Measurements from ENCODE around the gene LRRK1. TPM values are rescaled to one million over a fixed set of nuclear protein-coding genes. Genes with fewer than 3 reads are reported as not detected.

LRRK1 gene
- total and polyA plus RNA-seq, 2 of the 13 experiments (the other 11 are each of a cell fraction or from before 2014, with no cell fraction given): 0.13 to 1.2 TPM

DNA sequence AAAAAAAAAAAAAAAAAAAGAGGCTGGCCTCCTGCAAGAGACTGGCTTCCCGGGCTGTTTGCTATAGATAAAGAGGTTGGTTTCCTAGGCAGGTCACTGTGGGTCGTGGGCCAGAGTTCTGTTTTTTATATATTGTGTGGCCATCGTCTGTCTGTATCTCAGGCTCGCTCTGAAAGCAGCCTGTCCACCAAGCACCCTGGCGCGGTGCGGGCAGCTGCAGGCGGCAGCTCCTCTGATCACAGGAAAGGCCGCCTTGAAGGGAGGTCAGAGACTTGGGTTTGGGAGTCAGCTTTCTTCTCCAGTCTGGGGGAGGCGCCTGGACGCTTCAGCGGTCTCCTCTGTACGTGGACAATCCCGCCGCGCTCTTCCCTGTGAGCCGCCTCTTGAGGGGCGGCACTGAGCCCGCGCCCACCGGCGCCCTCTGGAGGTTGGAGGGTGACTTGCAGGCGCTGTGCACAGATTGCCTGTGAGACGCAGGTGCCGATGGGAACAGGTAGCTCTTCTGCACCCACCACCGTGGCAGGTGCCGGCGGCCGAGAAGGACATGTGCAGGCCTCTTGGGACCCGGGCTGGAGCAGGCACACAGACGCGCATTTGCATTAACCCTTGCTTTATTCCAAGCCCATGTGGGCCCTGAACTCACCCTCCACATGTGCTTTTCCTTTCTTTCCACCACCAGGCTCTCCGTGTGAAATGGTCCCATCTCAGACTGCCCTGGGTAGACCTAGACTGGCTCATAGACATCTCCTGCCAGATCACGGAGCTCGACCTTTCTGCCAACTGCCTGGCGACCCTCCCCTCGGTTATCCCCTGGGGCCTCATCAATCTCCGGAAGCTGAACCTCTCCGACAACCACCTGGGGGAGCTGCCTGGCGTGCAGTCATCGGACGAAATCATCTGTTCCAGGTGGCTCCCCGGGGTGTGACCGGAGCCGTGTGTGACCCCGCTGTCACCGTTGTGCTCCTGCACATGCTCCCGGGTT, 89.3 kb downstream of the LRRK1 start (continued):
- TF ChIP-seq MED13 (CRISPR knock-in tag; IDR thresholded peaks at IDR 0.05): no peak
- 0 out of 2 replicates have a peak, but pooled peaks have one; percentile 66 for TF ChIP-seq BORCS8-MEF2B (CRISPR knock-in tag; IDR thresholded peaks at IDR 0.05)
- no peak for TF ChIP-seq CBX1 (IDR thresholded peaks at IDR 0.05; ENCODE audit: low read depth)
- TF ChIP-seq, protein P1, sequence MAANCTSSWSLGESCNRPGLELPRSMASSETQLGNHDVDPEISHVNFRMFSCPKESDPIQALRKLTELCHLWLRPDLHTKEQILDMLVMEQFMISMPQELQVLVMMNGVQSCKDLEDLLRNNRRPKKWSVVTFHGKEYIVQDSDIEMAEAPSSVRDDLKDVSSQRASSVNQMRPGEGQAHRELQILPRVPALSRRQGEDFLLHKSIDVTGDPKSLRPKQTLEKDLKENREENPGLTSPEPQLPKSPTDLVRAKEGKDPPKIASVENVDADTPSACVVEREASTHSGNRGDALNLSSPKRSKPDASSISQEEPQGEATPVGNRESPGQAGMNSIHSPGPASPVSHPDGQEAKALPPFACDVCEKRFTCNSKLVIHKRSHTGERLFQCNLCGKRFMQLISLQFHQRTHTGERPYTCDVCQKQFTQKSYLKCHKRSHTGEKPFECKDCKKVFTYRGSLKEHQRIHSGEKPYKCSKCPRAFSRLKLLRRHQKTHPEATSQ (CRISPR knock-in tag; IDR thresholded peaks at IDR 0.05; ENCODE audit: borderline replicate concordance): peak; percentile 48; the same call in 1 of the 2 replicates
- no peak for TF ChIP-seq HMG20B (CRISPR knock-in tag; conservative IDR thresholded peaks at IDR 0.05)
- peak; percentile 54; the same call in 1 of the 2 replicates for TF ChIP-seq ERF (CRISPR knock-in tag; IDR thresholded peaks at IDR 0.05)
- peak; percentile 40 for TF ChIP-seq TAF15 (IDR thresholded peaks at IDR 0.05; ENCODE audit: low read depth, low read length, poor library complexity, severe bottlenecking)
- peak; percentile 33; the same call in 1 of the 2 replicates for TF ChIP-seq REPIN1 (CRISPR knock-in tag; IDR thresholded peaks at IDR 0.05; ENCODE audit: borderline replicate concordance, low read depth)
- TF ChIP-seq, protein P2, sequence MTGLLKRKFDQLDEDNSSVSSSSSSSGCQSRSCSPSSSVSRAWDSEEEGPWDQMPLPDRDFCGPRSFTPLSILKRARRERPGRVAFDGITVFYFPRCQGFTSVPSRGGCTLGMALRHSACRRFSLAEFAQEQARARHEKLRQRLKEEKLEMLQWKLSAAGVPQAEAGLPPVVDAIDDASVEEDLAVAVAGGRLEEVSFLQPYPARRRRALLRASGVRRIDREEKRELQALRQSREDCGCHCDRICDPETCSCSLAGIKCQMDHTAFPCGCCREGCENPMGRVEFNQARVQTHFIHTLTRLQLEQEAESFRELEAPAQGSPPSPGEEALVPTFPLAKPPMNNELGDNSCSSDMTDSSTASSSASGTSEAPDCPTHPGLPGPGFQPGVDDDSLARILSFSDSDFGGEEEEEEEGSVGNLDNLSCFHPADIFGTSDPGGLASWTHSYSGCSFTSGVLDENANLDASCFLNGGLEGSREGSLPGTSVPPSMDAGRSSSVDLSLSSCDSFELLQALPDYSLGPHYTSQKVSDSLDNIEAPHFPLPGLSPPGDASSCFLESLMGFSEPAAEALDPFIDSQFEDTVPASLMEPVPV (CRISPR knock-in tag; IDR thresholded peaks at IDR 0.05): peak; percentile 43; the same call in 1 of the 2 replicates
- TF ChIP-seq EED (CRISPR knock-in tag; IDR thresholded peaks at IDR 0.05): no peak
- TF ChIP-seq MEIS2 (CRISPR knock-in tag; IDR thresholded peaks at IDR 0.05): no peak; the same call in 1 of the 2 replicates
- 0 out of 2 replicates have a peak, but pooled peaks have one; percentile 47 for TF ChIP-seq ZNF451 (CRISPR knock-in tag; IDR thresholded peaks at IDR 0.05)
- TF ChIP-seq, protein P3, sequence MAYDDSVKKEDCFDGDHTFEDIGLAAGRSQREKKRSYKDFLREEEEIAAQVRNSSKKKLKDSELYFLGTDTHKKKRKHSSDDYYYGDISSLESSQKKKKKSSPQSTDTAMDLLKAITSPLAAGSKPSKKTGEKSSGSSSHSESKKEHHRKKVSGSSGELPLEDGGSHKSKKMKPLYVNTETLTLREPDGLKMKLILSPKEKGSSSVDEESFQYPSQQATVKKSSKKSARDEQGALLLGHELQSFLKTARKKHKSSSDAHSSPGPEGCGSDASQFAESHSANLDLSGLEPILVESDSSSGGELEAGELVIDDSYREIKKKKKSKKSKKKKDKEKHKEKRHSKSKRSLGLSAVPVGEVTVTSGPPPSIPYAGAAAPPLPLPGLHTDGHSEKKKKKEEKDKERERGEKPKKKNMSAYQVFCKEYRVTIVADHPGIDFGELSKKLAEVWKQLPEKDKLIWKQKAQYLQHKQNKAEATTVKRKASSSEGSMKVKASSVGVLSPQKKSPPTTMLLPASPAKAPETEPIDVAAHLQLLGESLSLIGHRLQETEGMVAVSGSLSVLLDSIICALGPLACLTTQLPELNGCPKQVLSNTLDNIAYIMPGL (CRISPR knock-in tag; IDR thresholded peaks at IDR 0.05; ENCODE audit: borderline replicate concordance in 1 of 2, low read depth in 1 of 2): peak; percentile 92 to 97
- 0 out of 2 replicates have a peak, but pooled peaks have one; percentile 60 for TF ChIP-seq ETV6 (CRISPR knock-in tag; conservative IDR thresholded peaks at IDR 0.05)
- TF ChIP-seq, protein P4, sequence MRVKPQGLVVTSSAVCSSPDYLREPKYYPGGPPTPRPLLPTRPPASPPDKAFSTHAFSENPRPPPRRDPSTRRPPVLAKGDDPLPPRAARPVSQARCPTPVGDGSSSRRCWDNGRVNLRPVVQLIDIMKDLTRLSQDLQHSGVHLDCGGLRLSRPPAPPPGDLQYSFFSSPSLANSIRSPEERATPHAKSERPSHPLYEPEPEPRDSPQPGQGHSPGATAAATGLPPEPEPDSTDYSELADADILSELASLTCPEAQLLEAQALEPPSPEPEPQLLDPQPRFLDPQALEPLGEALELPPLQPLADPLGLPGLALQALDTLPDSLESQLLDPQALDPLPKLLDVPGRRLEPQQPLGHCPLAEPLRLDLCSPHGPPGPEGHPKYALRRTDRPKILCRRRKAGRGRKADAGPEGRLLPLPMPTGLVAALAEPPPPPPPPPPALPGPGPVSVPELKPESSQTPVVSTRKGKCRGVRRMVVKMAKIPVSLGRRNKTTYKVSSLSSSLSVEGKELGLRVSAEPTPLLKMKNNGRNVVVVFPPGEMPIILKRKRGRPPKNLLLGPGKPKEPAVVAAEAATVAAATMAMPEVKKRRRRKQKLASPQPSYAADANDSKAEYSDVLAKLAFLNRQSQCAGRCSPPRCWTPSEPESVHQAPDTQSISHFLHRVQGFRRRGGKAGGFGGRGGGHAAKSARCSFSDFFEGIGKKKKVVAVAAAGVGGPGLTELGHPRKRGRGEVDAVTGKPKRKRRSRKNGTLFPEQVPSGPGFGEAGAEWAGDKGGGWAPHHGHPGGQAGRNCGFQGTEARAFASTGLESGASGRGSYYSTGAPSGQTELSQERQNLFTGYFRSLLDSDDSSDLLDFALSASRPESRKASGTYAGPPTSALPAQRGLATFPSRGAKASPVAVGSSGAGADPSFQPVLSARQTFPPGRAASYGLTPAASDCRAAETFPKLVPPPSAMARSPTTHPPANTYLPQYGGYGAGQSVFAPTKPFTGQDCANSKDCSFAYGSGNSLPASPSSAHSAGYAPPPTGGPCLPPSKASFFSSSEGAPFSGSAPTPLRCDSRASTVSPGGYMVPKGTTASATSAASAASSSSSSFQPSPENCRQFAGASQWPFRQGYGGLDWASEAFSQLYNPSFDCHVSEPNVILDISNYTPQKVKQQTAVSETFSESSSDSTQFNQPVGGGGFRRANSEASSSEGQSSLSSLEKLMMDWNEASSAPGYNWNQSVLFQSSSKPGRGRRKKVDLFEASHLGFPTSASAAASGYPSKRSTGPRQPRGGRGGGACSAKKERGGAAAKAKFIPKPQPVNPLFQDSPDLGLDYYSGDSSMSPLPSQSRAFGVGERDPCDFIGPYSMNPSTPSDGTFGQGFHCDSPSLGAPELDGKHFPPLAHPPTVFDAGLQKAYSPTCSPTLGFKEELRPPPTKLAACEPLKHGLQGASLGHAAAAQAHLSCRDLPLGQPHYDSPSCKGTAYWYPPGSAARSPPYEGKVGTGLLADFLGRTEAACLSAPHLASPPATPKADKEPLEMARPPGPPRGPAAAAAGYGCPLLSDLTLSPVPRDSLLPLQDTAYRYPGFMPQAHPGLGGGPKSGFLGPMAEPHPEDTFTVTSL (CRISPR knock-in tag; IDR thresholded peaks at IDR 0.05; ENCODE audit: borderline replicate concordance): no peak
- peak; percentile 51 for TF ChIP-seq GATAD1 (CRISPR knock-in tag; IDR thresholded peaks at IDR 0.05)
- peak; percentile 52 for TF ChIP-seq SAP130 (CRISPR knock-in tag; IDR thresholded peaks at IDR 0.05; ENCODE audit: low read depth)
